Stimulated activated naive CD8-positive, alpha-beta T cell treated with anti-CD3 and anti-CD28 coated beads, Interleukin-15, amount 100 ng/mL, for 72 hours (primary cell): ENCODE results near the gene FAM124A.

Experiments
- ATAC-seq: fragments of 150-1000 bp; cut with Tn5 transposase; 2 replicates; pipeline ENCODE4 v1.10.0; 2021; ENCODE audit warnings: mild to moderate bottlenecking, moderate library complexity
- DNase-seq, 2 donors: peaks; one replicate each; pipeline ENCODE4 v3.0.0; 2021 to 2022
- H3K27ac Mint-ChIP-seq, 2 donors: one replicate each; pipeline ENCODE4 v1.8.0; 2022; ENCODE audit warnings: mild to moderate bottlenecking in 2 of 2, mixed read lengths in 2 of 2, moderate library complexity in 2 of 2
- H3K27me3 Mint-ChIP-seq: one replicate; pipeline ENCODE4 v1.8.0; 2022; ENCODE audit warnings: mixed read lengths
- H3K4me1 Mint-ChIP-seq: one replicate; pipeline ENCODE4 v1.8.0; 2022; ENCODE audit warnings: mild to moderate bottlenecking, mixed read lengths
- H3K4me3 Mint-ChIP-seq, 2 donors: one replicate each; pipeline ENCODE4 v1.8.0; 2022; ENCODE audit warnings: mild to moderate bottlenecking in 2 of 2, mixed read lengths in 2 of 2, moderate library complexity in 1 of 2
- H3K9me3 Mint-ChIP-seq, 2 donors: one replicate each; pipeline ENCODE4 v1.8.0; 2022; ENCODE audit warnings: mixed read lengths in 2 of 2

Gene FAM124A

GRCh38 chr13:51322826-51323225 lies 100.6 kb downstream of the FAM124A start:
- H3K4me3 Mint-ChIP-seq, result no peak overlapping the region
- DNase-seq (no peak), ATAC-seq (no peak)
- H3K9me3 Mint-ChIP-seq, result no peaks in the 10 kb centered on the region
- no peak overlapping the region for H3K27ac Mint-ChIP-seq
- no peaks in the 10 kb centered on the region for H3K27me3 Mint-ChIP-seq
- no peaks in the 10 kb centered on the region for H3K4me1 Mint-ChIP-seq

- Mint-ChIP-seq H3K27me3 (no peaks in the 10 kb centered on the region), H3K4me1 (no peaks in the 10 kb centered on the region), H3K4me3 (no peak overlapping the region), H3K9me3 (no peaks in the 10 kb centered on the region), H3K27ac (no peak overlapping the region)
- ATAC-seq (no peak), DNase-seq (no peak)
Observed at GRCh38 chr13:51323824-51324511, 101.8 kb downstream of the FAM124A start.

GRCh38 chr13:51324714-51325420 lies 102.7 kb downstream of the FAM124A start:
- H3K27ac Mint-ChIP-seq, result no peak overlapping the region
- no peaks in the 10 kb centered on the region for H3K9me3 Mint-ChIP-seq
- no peak for ATAC-seq

GRCh38 chr13:51325837-51326236 lies 103.6 kb downstream of the FAM124A start:
- Mint-ChIP-seq H3K27me3 (no peaks in the 10 kb centered on the region), H3K9me3 (no peaks in the 10 kb centered on the region), H3K27ac (no peak overlapping the region), H3K4me1 (peaks cover 6% of the 10 kb centered on the region), H3K4me3 (no peak overlapping the region)
- no peak for ATAC-seq
- no peak for DNase-seq

More at GRCh38 chr13:51324714-51325420, 102.7 kb downstream of the FAM124A start:
- Mint-ChIP-seq H3K4me3 (no peak overlapping the region), H3K27me3 (no peaks in the 10 kb centered on the region), H3K4me1 (no peaks in the 10 kb centered on the region)
- no peak for DNase-seq

GRCh38 chr13:51326777-51327176 lies 104.6 kb downstream of the FAM124A start:
- H3K4me3 Mint-ChIP-seq, result no peak overlapping the region
- DNase-seq (no peak), ATAC-seq (no peak)
- no peaks in the 10 kb centered on the region for H3K9me3 Mint-ChIP-seq
- H3K4me1 Mint-ChIP-seq, result peaks cover 15% of the 10 kb centered on the region
- H3K27me3 Mint-ChIP-seq, result no peaks in the 10 kb centered on the region
- H3K27ac Mint-ChIP-seq, result no peak overlapping the region

GRCh38 chr13:51327961-51328360 lies 105.8 kb downstream of the FAM124A start:
- ATAC-seq (no peak), DNase-seq (no peak)
- Mint-ChIP-seq H3K27me3 (no peaks in the 10 kb centered on the region), H3K4me3 (no peak overlapping the region), H3K27ac (no peak overlapping the region), H3K9me3 (no peaks in the 10 kb centered on the region), H3K4me1 (peaks cover 22% of the 10 kb centered on the region)

- no peak for DNase-seq
- no peak for ATAC-seq
- H3K27me3 Mint-ChIP-seq, result no peaks in the 10 kb centered on the region
- no peak overlapping the region for H3K27ac Mint-ChIP-seq
- H3K9me3 Mint-ChIP-seq, result no peaks in the 10 kb centered on the region
- peaks cover 25% of the 10 kb centered on the region for H3K4me1 Mint-ChIP-seq
- no peak overlapping the region for H3K4me3 Mint-ChIP-seq
Observed at GRCh38 chr13:51328488-51328887, 106.3 kb downstream of the FAM124A start.

- Mint-ChIP-seq H3K27me3 (no peaks in the 10 kb centered on the region), H3K4me1 (peaks cover 25% of the 10 kb centered on the region), H3K9me3 (no peaks in the 10 kb centered on the region), H3K4me3 (no peak overlapping the region), H3K27ac (no peak overlapping the region)
- ATAC-seq, result no peak
- DNase-seq, result no peak
Observed at GRCh38 chr13:51329606-51330005, 107.4 kb downstream of the FAM124A start.

- DNase-seq, result no peak
- Mint-ChIP-seq H3K9me3 (no peaks in the 10 kb centered on the region), H3K4me3 (peak overlapping the region in 1 of 2 donors; percentile 61), H3K4me1 (peaks cover 25% of the 10 kb centered on the region), H3K27me3 (no peaks in the 10 kb centered on the region), H3K27ac (peak overlapping the region; percentile 56 to 61)
- ATAC-seq, result peak; percentile 15
Observed at GRCh38 chr13:51330791-51331190, 108.6 kb downstream of the FAM124A start.

GRCh38 chr13:51331354-51331861 lies 109.2 kb downstream of the FAM124A start:
- DNase-seq (peak in 1 of 2 donors; percentile 9), ATAC-seq (peak; percentile 23)
- peak overlapping the region; percentile 44 to 61 for H3K4me3 Mint-ChIP-seq
- no peaks in the 10 kb centered on the region for H3K27me3 Mint-ChIP-seq
- H3K4me1 Mint-ChIP-seq, result peaks cover 25% of the 10 kb centered on the region
- H3K9me3 Mint-ChIP-seq, result no peaks in the 10 kb centered on the region
- H3K27ac Mint-ChIP-seq, result no peak overlapping the region

GRCh38 chr13:51332566-51333361 lies 110.6 kb downstream of the FAM124A start:
- no peaks in the 10 kb centered on the region for H3K27me3 Mint-ChIP-seq
- H3K27ac Mint-ChIP-seq, result no peak overlapping the region
- H3K4me3 Mint-ChIP-seq, result no peak overlapping the region
- H3K9me3 Mint-ChIP-seq, result no peaks in the 10 kb centered on the region
- ATAC-seq, result no peak
- peaks cover 25% of the 10 kb centered on the region for H3K4me1 Mint-ChIP-seq
- DNase-seq, result no peak

- no peak overlapping the region for H3K4me3 Mint-ChIP-seq
- no peaks in the 10 kb centered on the region for H3K27me3 Mint-ChIP-seq
- no peak for ATAC-seq
- DNase-seq, result no peak
- H3K4me1 Mint-ChIP-seq, result peaks cover 25% of the 10 kb centered on the region
- H3K27ac Mint-ChIP-seq, result no peak overlapping the region
- no peaks in the 10 kb centered on the region for H3K9me3 Mint-ChIP-seq
Observed at GRCh38 chr13:51333421-51333820, 111.2 kb downstream of the FAM124A start.

- Mint-ChIP-seq H3K27ac (no peak overlapping the region), H3K4me1 (peaks cover 25% of the 10 kb centered on the region), H3K27me3 (no peaks in the 10 kb centered on the region), H3K4me3 (no peak overlapping the region), H3K9me3 (no peaks in the 10 kb centered on the region)
- DNase-seq (no peak), ATAC-seq (no peak)
Observed at GRCh38 chr13:51333826-51334225, 111.6 kb downstream of the FAM124A start.
